IPS-20b (cell line): ENCODE measurements around the gene CEP68.
A peak's percentile ranks its signal among the peaks of the same experiment; 100 is the strongest.

Source experiments
- H3K27ac ChIP-seq: one replicate; pipeline ENCODE4 v1.5.1; 2013; ENCODE audit warnings: low read length
- H3K27me3 ChIP-seq: 2 replicates; pipeline ENCODE4 v1.6.1; 2013; ENCODE audit warnings: mild to moderate bottlenecking, low read length, inconsistent platforms; ENCODE audit not compliant: insufficient read depth
- H3K36me3 ChIP-seq: 2 replicates; pipeline ENCODE4 v1.6.1; 2013; ENCODE audit warnings: low read depth, mild to moderate bottlenecking, inconsistent platforms, low read length, moderate library complexity; ENCODE audit not compliant: insufficient read depth
- H3K4me1 ChIP-seq: 2 replicates; pipeline ENCODE4 v1.6.1; 2013; ENCODE audit warnings: mild to moderate bottlenecking, control low read depth, inconsistent platforms, low read length, moderate library complexity; ENCODE audit not compliant: insufficient read depth
- H3K4me3 ChIP-seq: 2 replicates; pipeline ENCODE4 v1.5.1; 2013; ENCODE audit warnings: mild to moderate bottlenecking, low read length, inconsistent platforms
- H3K9ac ChIP-seq: 2 replicates; pipeline ENCODE4 v1.6.1; 2013; ENCODE audit warnings: low read depth, mild to moderate bottlenecking, inconsistent platforms, low read length, moderate library complexity
- H3K9me3 ChIP-seq: 2 replicates; pipeline ENCODE4 v1.6.1; 2013; ENCODE audit warnings: mild to moderate bottlenecking, low read depth, low read length, inconsistent platforms; ENCODE audit not compliant: insufficient read depth

CEP68 gene

GRCh38 chr2:65073879-65074565 is 17.8 kb downstream of the CEP68 start:
- H3K36me3 ChIP-seq, result peaks cover 86% of the 10 kb centered on the region
- no peak overlapping the region for H3K4me3 ChIP-seq
- H3K9me3 ChIP-seq, result no peaks in the 10 kb centered on the region

GRCh38 chr2:65075176-65075575 is 19.0 kb downstream of the CEP68 start:
- Histone ChIP-seq H3K9me3 (no peaks in the 10 kb centered on the region), H3K27me3 (no peaks in the 10 kb centered on the region), H3K27ac (no peak overlapping the region), H3K4me3 (no peak overlapping the region), H3K9ac (no peak overlapping the region), H3K4me1 (peaks cover 28% of the 10 kb centered on the region; the same call in 1 of the 2 replicates), H3K36me3 (peaks cover 86% of the 10 kb centered on the region)

More at GRCh38 chr2:65073879-65074565, 17.8 kb downstream of the CEP68 start:
- H3K9ac ChIP-seq, result no peak overlapping the region
- no peaks in the 10 kb centered on the region for H3K27me3 ChIP-seq
- no peak overlapping the region for H3K27ac ChIP-seq
- peaks cover 28% of the 10 kb centered on the region; the same call in 1 of the 2 replicates for H3K4me1 ChIP-seq

- Histone ChIP-seq H3K4me1 (peaks cover 28% of the 10 kb centered on the region; the same call in 1 of the 2 replicates), H3K9ac (no peak overlapping the region), H3K36me3 (peaks cover 85% of the 10 kb centered on the region), H3K9me3 (no peaks in the 10 kb centered on the region), H3K27ac (no peak overlapping the region), H3K4me3 (no peak overlapping the region), H3K27me3 (no peaks in the 10 kb centered on the region)
These were observed 19.6 kb downstream of the CEP68 start for GRCh38 chr2:65075605-65076344.

GRCh38 chr2:65076345-65076710 is 20.1 kb downstream of the CEP68 start:
- Histone ChIP-seq H3K4me3 (no peak overlapping the region), H3K27me3 (no peaks in the 10 kb centered on the region), H3K4me1 (peaks cover 28% of the 10 kb centered on the region; the same call in 1 of the 2 replicates), H3K36me3 (peaks cover 82% of the 10 kb centered on the region), H3K27ac (no peak overlapping the region), H3K9me3 (no peaks in the 10 kb centered on the region), H3K9ac (no peak overlapping the region)

GRCh38 chr2:65077898-65078297 is 21.7 kb downstream of the CEP68 start:
- Histone ChIP-seq H3K9me3 (no peaks in the 10 kb centered on the region), H3K27ac (no peak overlapping the region), H3K9ac (no peak overlapping the region), H3K4me3 (peak overlapping the region; percentile 29; the same call in 1 of the 2 replicates), H3K4me1 (peaks cover 28% of the 10 kb centered on the region; the same call in 1 of the 2 replicates), H3K36me3 (peaks cover 77% of the 10 kb centered on the region), H3K27me3 (no peaks in the 10 kb centered on the region)

- H3K9me3 ChIP-seq, result no peaks in the 10 kb centered on the region
- H3K27ac ChIP-seq, result no peak overlapping the region
- no peak overlapping the region for H3K9ac ChIP-seq
- peaks cover 28% of the 10 kb centered on the region; the same call in 1 of the 2 replicates for H3K4me1 ChIP-seq
- H3K36me3 ChIP-seq, result peaks cover 77% of the 10 kb centered on the region
- no peaks in the 10 kb centered on the region for H3K27me3 ChIP-seq
- H3K4me3 ChIP-seq, result no peak overlapping the region
These were observed 22.8 kb downstream of the CEP68 start for GRCh38 chr2:65079017-65079416.

GRCh38 chr2:65081232-65081685 is 25.0 kb downstream of the CEP68 start:
- peaks cover 17% of the 10 kb centered on the region; the same call in 1 of the 2 replicates for H3K4me1 ChIP-seq
- H3K27ac ChIP-seq, result no peak overlapping the region
- no peaks in the 10 kb centered on the region for H3K27me3 ChIP-seq
- no peaks in the 10 kb centered on the region for H3K9me3 ChIP-seq
- H3K4me3 ChIP-seq, result no peak overlapping the region
- H3K9ac ChIP-seq, result no peak overlapping the region
- H3K36me3 ChIP-seq, result peaks cover 75% of the 10 kb centered on the region

- Histone ChIP-seq H3K9ac (no peak overlapping the region), H3K36me3 (peaks cover 83% of the 10 kb centered on the region), H3K27ac (no peak overlapping the region), H3K4me1 (no peaks in the 10 kb centered on the region), H3K4me3 (no peak overlapping the region), H3K9me3 (no peaks in the 10 kb centered on the region), H3K27me3 (no peaks in the 10 kb centered on the region)
These were observed 28.9 kb downstream of the CEP68 start for GRCh38 chr2:65085148-65085547.

- H3K36me3 ChIP-seq, result peaks cover 68% of the 10 kb centered on the region
- H3K27me3 ChIP-seq, result no peaks in the 10 kb centered on the region
- no peak overlapping the region for H3K27ac ChIP-seq
- H3K9ac ChIP-seq, result no peak overlapping the region
- H3K4me3 ChIP-seq, result no peak overlapping the region
- no peaks in the 10 kb centered on the region for H3K4me1 ChIP-seq
- no peaks in the 10 kb centered on the region for H3K9me3 ChIP-seq
These were observed 36.6 kb downstream of the CEP68 start for GRCh38 chr2:65092791-65093190.

- Histone ChIP-seq H3K27ac (no peak overlapping the region), H3K36me3 (peaks cover 68% of the 10 kb centered on the region), H3K27me3 (no peaks in the 10 kb centered on the region), H3K4me1 (no peaks in the 10 kb centered on the region), H3K9ac (no peak overlapping the region), H3K9me3 (no peaks in the 10 kb centered on the region), H3K4me3 (no peak overlapping the region)
These were observed 37.0 kb downstream of the CEP68 start for GRCh38 chr2:65093211-65093610.

- H3K9ac ChIP-seq, result no peak overlapping the region
- H3K27me3 ChIP-seq, result no peaks in the 10 kb centered on the region
- H3K27ac ChIP-seq, result no peak overlapping the region
- H3K36me3 ChIP-seq, result peaks cover 67% of the 10 kb centered on the region
- H3K4me3 ChIP-seq, result no peak overlapping the region
- no peaks in the 10 kb centered on the region for H3K4me1 ChIP-seq
- no peaks in the 10 kb centered on the region for H3K9me3 ChIP-seq
These were observed 40.7 kb downstream of the CEP68 start for GRCh38 chr2:65096948-65097347.

GRCh38 chr2:65097844-65098243 is 41.6 kb downstream of the CEP68 start:
- peaks cover 65% of the 10 kb centered on the region for H3K36me3 ChIP-seq
- H3K27me3 ChIP-seq, result no peaks in the 10 kb centered on the region
- H3K9ac ChIP-seq, result no peak overlapping the region
- H3K9me3 ChIP-seq, result no peaks in the 10 kb centered on the region
- no peak overlapping the region for H3K27ac ChIP-seq
- H3K4me3 ChIP-seq, result no peak overlapping the region
- H3K4me1 ChIP-seq, result no peaks in the 10 kb centered on the region
